Liver (tissue), 3 donors: Measurements from ENCODE around the gene CFAP299.

ENCODE experiments used
- EGR1 ChIP-seq, 2 donors: IDR thresholded peaks; 2 replicates each; pipeline ENCODE4 v1.6.1; 2016 to 2018; ENCODE audit warnings: antibody characterized with exemption in 2 of 2, low read depth in 2 of 2
- GABPA ChIP-seq, 2 donors: IDR thresholded peaks in 1 of 2; conservative IDR thresholded peaks in 1 of 2; 2 replicates each; pipeline ENCODE4 v1.6.1; 2016; ENCODE audit warnings: antibody characterized with exemption in 2 of 2, mild to moderate bottlenecking in 1 of 2, moderate library complexity in 1 of 2
- JUND ChIP-seq, 2 donors: IDR thresholded peaks; 2 replicates each; pipeline ENCODE4 v1.6.1; 2016; ENCODE audit warnings: antibody characterized with exemption in 2 of 2
- RAD21 ChIP-seq, 2 donors: IDR thresholded peaks; 2 replicates each; pipeline ENCODE4 v1.6.1; 2016; ENCODE audit warnings: antibody characterized with exemption in 2 of 2, mild to moderate bottlenecking in 2 of 2
- RXRA ChIP-seq, 2 donors: IDR thresholded peaks; 2 replicates each; pipeline ENCODE4 v1.6.1; 2017 to 2018; ENCODE audit warnings: antibody characterized with exemption in 2 of 2, mild to moderate bottlenecking in 1 of 2
- SP1 ChIP-seq: IDR thresholded peaks from 2 replicates; pipeline ENCODE4 v1.6.1; 2018; ENCODE audit warnings: antibody characterized with exemption, mild to moderate bottlenecking
- TAF1 ChIP-seq: conservative IDR thresholded peaks from 2 replicates; pipeline ENCODE4 v1.6.1; 2016; ENCODE audit warnings: antibody characterized with exemption, mild to moderate bottlenecking
- YY1 ChIP-seq: IDR thresholded peaks from 2 replicates; pipeline ENCODE4 v1.6.1; 2016; ENCODE audit warnings: antibody characterized with exemption, mild to moderate bottlenecking
- TF ChIP-seq, protein P1 (sequence below): fragments of 150-350 bp; IDR thresholded peaks from 2 replicates; pipeline ENCODE4 v1.5.1; 2017; ENCODE audit warnings: improper control_type of control experiment, low read depth, low read length; ENCODE audit not compliant: missing input control
- TF ChIP-seq, protein P2 (sequence below): IDR thresholded peaks from 2 replicates; pipeline ENCODE4 v1.6.1; 2016; ENCODE audit warnings: antibody characterized with exemption
- TF ChIP-seq, protein P3 (sequence below): IDR thresholded peaks from 2 replicates; pipeline ENCODE4 v1.6.1; 2016; ENCODE audit warnings: antibody characterized with exemption
- TF ChIP-seq, protein P4 (sequence below): IDR thresholded peaks from 2 replicates; pipeline ENCODE4 v1.6.1; 2016; ENCODE audit warnings: antibody characterized with exemption, mild to moderate bottlenecking
- donor health status: healthy.
- donor health status: healthy.

DNA sequence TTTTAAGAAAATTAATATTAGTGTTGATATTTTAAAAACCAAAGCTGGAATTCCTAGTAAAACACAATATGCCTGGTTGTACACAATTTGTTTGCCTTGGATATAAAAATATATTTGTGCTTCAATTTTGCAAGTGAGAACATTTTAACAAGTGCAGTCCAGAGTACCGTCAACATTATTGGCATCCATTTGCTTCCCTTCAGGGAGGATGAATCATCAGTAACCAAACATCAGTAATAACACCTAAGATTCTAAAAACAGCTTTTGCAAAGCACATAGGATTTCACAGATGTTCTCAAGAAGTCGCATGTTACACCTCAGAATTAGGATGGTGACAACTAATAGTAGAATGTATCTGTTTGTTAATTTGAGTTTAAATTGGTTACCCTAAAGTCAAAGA is 432.4 kb downstream of the CFAP299 start:
- TF ChIP-seq RAD21 (IDR thresholded peaks at IDR 0.05) (no peak), SP1 (no peak), TAF1 (no peak), GABPA (IDR thresholded peaks at IDR 0.05 in 1 of 2, conservative IDR thresholded peaks at IDR 0.05 in 1 of 2) (no peak), YY1 (no peak), EGR1 (IDR thresholded peaks at IDR 0.05; ENCODE audit: low read depth in 2 of 2) (no peak), JUND (IDR thresholded peaks at IDR 0.05) (no peak), RXRA (IDR thresholded peaks at IDR 0.05) (no peak)
- TF ChIP-seq, protein P1, sequence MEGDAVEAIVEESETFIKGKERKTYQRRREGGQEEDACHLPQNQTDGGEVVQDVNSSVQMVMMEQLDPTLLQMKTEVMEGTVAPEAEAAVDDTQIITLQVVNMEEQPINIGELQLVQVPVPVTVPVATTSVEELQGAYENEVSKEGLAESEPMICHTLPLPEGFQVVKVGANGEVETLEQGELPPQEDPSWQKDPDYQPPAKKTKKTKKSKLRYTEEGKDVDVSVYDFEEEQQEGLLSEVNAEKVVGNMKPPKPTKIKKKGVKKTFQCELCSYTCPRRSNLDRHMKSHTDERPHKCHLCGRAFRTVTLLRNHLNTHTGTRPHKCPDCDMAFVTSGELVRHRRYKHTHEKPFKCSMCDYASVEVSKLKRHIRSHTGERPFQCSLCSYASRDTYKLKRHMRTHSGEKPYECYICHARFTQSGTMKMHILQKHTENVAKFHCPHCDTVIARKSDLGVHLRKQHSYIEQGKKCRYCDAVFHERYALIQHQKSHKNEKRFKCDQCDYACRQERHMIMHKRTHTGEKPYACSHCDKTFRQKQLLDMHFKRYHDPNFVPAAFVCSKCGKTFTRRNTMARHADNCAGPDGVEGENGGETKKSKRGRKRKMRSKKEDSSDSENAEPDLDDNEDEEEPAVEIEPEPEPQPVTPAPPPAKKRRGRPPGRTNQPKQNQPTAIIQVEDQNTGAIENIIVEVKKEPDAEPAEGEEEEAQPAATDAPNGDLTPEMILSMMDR, result no peak
- TF ChIP-seq, protein P2, sequence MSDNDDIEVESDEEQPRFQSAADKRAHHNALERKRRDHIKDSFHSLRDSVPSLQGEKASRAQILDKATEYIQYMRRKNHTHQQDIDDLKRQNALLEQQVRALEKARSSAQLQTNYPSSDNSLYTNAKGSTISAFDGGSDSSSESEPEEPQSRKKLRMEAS, result no peak
- TF ChIP-seq, protein P3, sequence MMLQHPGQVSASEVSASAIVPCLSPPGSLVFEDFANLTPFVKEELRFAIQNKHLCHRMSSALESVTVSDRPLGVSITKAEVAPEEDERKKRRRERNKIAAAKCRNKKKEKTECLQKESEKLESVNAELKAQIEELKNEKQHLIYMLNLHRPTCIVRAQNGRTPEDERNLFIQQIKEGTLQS, result no peak
- TF ChIP-seq, protein P4, sequence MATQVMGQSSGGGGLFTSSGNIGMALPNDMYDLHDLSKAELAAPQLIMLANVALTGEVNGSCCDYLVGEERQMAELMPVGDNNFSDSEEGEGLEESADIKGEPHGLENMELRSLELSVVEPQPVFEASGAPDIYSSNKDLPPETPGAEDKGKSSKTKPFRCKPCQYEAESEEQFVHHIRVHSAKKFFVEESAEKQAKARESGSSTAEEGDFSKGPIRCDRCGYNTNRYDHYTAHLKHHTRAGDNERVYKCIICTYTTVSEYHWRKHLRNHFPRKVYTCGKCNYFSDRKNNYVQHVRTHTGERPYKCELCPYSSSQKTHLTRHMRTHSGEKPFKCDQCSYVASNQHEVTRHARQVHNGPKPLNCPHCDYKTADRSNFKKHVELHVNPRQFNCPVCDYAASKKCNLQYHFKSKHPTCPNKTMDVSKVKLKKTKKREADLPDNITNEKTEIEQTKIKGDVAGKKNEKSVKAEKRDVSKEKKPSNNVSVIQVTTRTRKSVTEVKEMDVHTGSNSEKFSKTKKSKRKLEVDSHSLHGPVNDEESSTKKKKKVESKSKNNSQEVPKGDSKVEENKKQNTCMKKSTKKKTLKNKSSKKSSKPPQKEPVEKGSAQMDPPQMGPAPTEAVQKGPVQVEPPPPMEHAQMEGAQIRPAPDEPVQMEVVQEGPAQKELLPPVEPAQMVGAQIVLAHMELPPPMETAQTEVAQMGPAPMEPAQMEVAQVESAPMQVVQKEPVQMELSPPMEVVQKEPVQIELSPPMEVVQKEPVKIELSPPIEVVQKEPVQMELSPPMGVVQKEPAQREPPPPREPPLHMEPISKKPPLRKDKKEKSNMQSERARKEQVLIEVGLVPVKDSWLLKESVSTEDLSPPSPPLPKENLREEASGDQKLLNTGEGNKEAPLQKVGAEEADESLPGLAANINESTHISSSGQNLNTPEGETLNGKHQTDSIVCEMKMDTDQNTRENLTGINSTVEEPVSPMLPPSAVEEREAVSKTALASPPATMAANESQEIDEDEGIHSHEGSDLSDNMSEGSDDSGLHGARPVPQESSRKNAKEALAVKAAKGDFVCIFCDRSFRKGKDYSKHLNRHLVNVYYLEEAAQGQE, result no peak
